GM18508 (cell line): Measurements from ENCODE around the gene ADAMTS2.
"Not testable (repeated sequence)": the region's sequence is repeated elsewhere in the genome, so short reads cannot be mapped to it uniquely, and the experiment has no call there.

ENCODE experiments used
- ATAC-seq: cut with Tn5 transposase; IDR thresholded peaks from one replicate; pipeline ENCODE4 v1.9.1; 2021; ENCODE audit warnings: moderate number of reproducible peaks; ENCODE audit not compliant: insufficient read depth, unreplicated experiment

Gene ADAMTS2

GRCh38 chr5:179110528-179110927 lies 234.7 kb downstream of the ADAMTS2 start:
- no peak for ATAC-seq

- not testable (repeated sequence) for ATAC-seq
Observed at GRCh38 chr5:179101282-179101681, 244.0 kb downstream of the ADAMTS2 start.

- no peak for ATAC-seq
Observed at GRCh38 chr5:179089502-179089901, 255.8 kb downstream of the ADAMTS2 start.

- ATAC-seq = no peak
Observed at GRCh38 chr5:179080724-179081123, 264.5 kb downstream of the ADAMTS2 start.

- ATAC-seq = no peak
Observed at GRCh38 chr5:179079165-179079987, 265.9 kb downstream of the ADAMTS2 start.

- no peak for ATAC-seq
Observed at GRCh38 chr5:179065703-179066102, 279.6 kb downstream of the ADAMTS2 start.

GRCh38 chr5:179061025-179061424 lies 284.2 kb downstream of the ADAMTS2 start:
- ATAC-seq = no peak
